Neural progenitor cell (in vitro differentiated cells): ENCODE results near the gene HDAC4. TPM values are rescaled to one million over a fixed set of nuclear protein-coding genes. Genes with fewer than 3 reads are reported as not detected.

Source experiments
- DNase-seq: peaks from one replicate; pipeline ENCODE4 v3.0.0-alpha.2; 2016; ENCODE audit warnings: low spot score
- H2AFZ ChIP-seq: fragments of 200-600 bp; sonication (generic); replicated peaks from 2 replicates; pipeline ENCODE4 v1.6.1; 2016; ENCODE audit warnings: antibody characterized with exemption
- H3F3A ChIP-seq: fragments of 200-600 bp; sonication (generic); 2 replicates; pipeline ENCODE4 v1.6.1; 2016; ENCODE audit warnings: antibody characterized with exemption, low read depth
- H3K27ac ChIP-seq: fragments of 200-600 bp; sonication (generic); 2 replicates; pipeline ENCODE4 v1.5.1; 2016; ENCODE audit warnings: mild to moderate bottlenecking
- H3K27me3 ChIP-seq: fragments of 200-600 bp; sonication (generic); 2 replicates; pipeline ENCODE4 v1.6.1; 2016; ENCODE audit warnings: mild to moderate bottlenecking, moderate library complexity
- H3K36me3 ChIP-seq: fragments of 200-600 bp; sonication (generic); 2 replicates; pipeline ENCODE4 v1.5.1; 2016
- H3K4me1 ChIP-seq: fragments of 200-600 bp; sonication (generic); 2 replicates; pipeline ENCODE4 v1.6.1; 2016; ENCODE audit warnings: mixed run types
- H3K4me2 ChIP-seq: fragments of 200-600 bp; sonication (generic); 2 replicates; pipeline ENCODE4 v1.6.1; 2016
- H3K4me3 ChIP-seq: fragments of 200-600 bp; sonication (generic); 2 replicates; pipeline ENCODE4 v1.5.1; 2016
- H3K79me2 ChIP-seq: fragments of 200-600 bp; sonication (generic); 2 replicates; pipeline ENCODE4 v1.6.1; 2016; ENCODE audit warnings: low read depth
- H3K9ac ChIP-seq: fragments of 200-600 bp; sonication (generic); 2 replicates; pipeline ENCODE4 v1.6.1; 2016
- H3K9me3 ChIP-seq: fragments of 200-600 bp; sonication (generic); 2 replicates; pipeline ENCODE4 v1.5.1; 2016; ENCODE audit warnings: low read depth
- H4K20me1 ChIP-seq: fragments of 200-600 bp; sonication (generic); 2 replicates; pipeline ENCODE4 v1.6.1; 2016; ENCODE audit warnings: low read depth
- H3K27ac Mint-ChIP-seq: 3 replicates; pipeline ENCODE4 v1.8.0; 2021; ENCODE audit warnings: mixed read lengths
- H3K27me3 Mint-ChIP-seq: 2 replicates; pipeline ENCODE4 v1.8.0; 2022; ENCODE audit warnings: low read depth, mild to moderate bottlenecking, inconsistent platforms, moderate library complexity, mixed read lengths; ENCODE audit not compliant: insufficient read depth
- H3K36me3 Mint-ChIP-seq: 3 replicates; pipeline ENCODE4 v1.8.0; 2021; ENCODE audit warnings: mixed read lengths
- H3K4me1 Mint-ChIP-seq: 3 replicates; pipeline ENCODE4 v1.8.0; 2021; ENCODE audit warnings: mixed read lengths
- H3K4me3 Mint-ChIP-seq: 3 replicates; pipeline ENCODE4 v1.8.0; 2021; ENCODE audit warnings: mild to moderate bottlenecking, moderate library complexity, mixed read lengths
- H3K9me3 Mint-ChIP-seq: 3 replicates; pipeline ENCODE4 v1.8.0; 2020; ENCODE audit warnings: mixed read lengths
- CTCF ChIP-seq: fragments of 200-600 bp; sonication (generic); IDR thresholded peaks from 2 replicates; pipeline ENCODE4 v1.5.1; 2017; ENCODE audit warnings: antibody characterized with exemption, mild to moderate bottlenecking
- EZH2 ChIP-seq: fragments of 200-600 bp; sonication (generic); IDR thresholded peaks from 2 replicates; pipeline ENCODE4 v1.6.1; 2017; ENCODE audit warnings: antibody characterized with exemption, mild to moderate bottlenecking, moderate library complexity
- EZH2phosphoT487 ChIP-seq: fragments of 200-600 bp; sonication (generic); IDR thresholded peaks from 2 replicates; pipeline ENCODE4 v1.6.1; 2017; ENCODE audit warnings: antibody characterized with exemption
- total RNA-seq: library from RNA; depleted of rRNA; stranded (reverse); fragments of >200 nt; gene quantifications from 2 replicates; pipeline ENCODE4 v1.2.3, GENCODE V29; 2015; ENCODE audit warnings: low replicate concordance

Gene HDAC4
- total RNA-seq, 1 donor from 2014 or later: 36.0 TPM

GRCh38 chr2:239203443-239204135 is 197.2 kb downstream of the HDAC4 start:
- Histone ChIP-seq H3K4me1 (peaks cover 15% of the 10 kb centered on the region), H3K79me2 (peaks cover 45% of the 10 kb centered on the region), H3K36me3 (peaks cover 4% of the 10 kb centered on the region), H3K4me2 (no peak overlapping the region), H2AFZ (no peak overlapping the region), H3K4me3 (no peak overlapping the region), H3F3A (peaks cover under 1% of the 10 kb centered on the region), H3K9me3 (no peaks in the 10 kb centered on the region), H3K27ac (no peak overlapping the region), H3K9ac (no peak overlapping the region), H3K27me3 (no peaks in the 10 kb centered on the region), H4K20me1 (peaks cover 57% of the 10 kb centered on the region)
- no peak overlapping the region for H3K4me3 Mint-ChIP-seq
- H3K36me3 Mint-ChIP-seq: peaks cover 5% of the 10 kb centered on the region
- peak overlapping the region; percentile 96 for H3K27ac Mint-ChIP-seq
- no peak for TF ChIP-seq CTCF
- no peak for TF ChIP-seq EZH2phosphoT487
- TF ChIP-seq EZH2: no peak
- H3K4me1 Mint-ChIP-seq: peaks cover 44% of the 10 kb centered on the region
- no peaks in the 10 kb centered on the region for H3K9me3 Mint-ChIP-seq
- peaks cover 2% of the 10 kb centered on the region for H3K27me3 Mint-ChIP-seq
- no peak for DNase-seq

- H3K4me2 ChIP-seq: no peak overlapping the region
- Mint-ChIP-seq H3K36me3 (peaks cover 6% of the 10 kb centered on the region), H3K27me3 (peaks cover 2% of the 10 kb centered on the region), H3K9me3 (no peaks in the 10 kb centered on the region), H3K4me3 (no peak overlapping the region), H3K27ac (peak overlapping the region; percentile 76), H3K4me1 (peaks cover 39% of the 10 kb centered on the region)
- H3F3A ChIP-seq: no peaks in the 10 kb centered on the region
- H3K4me3 ChIP-seq: no peak overlapping the region
- H3K27me3 ChIP-seq: no peaks in the 10 kb centered on the region
- peaks cover 57% of the 10 kb centered on the region for H4K20me1 ChIP-seq
- H2AFZ ChIP-seq: no peak overlapping the region
- no peak for DNase-seq
- H3K4me1 ChIP-seq: peaks cover 11% of the 10 kb centered on the region
- H3K9ac ChIP-seq: no peak overlapping the region
- H3K79me2 ChIP-seq: peaks cover 40% of the 10 kb centered on the region
- no peak for TF ChIP-seq CTCF
- TF ChIP-seq EZH2: no peak
- TF ChIP-seq EZH2phosphoT487: no peak
- no peak overlapping the region for H3K27ac ChIP-seq
- no peaks in the 10 kb centered on the region for H3K9me3 ChIP-seq
- peaks cover 4% of the 10 kb centered on the region for H3K36me3 ChIP-seq
Measured at GRCh38 chr2:239202836-239203235, 198.0 kb downstream of the HDAC4 start.

DNA sequence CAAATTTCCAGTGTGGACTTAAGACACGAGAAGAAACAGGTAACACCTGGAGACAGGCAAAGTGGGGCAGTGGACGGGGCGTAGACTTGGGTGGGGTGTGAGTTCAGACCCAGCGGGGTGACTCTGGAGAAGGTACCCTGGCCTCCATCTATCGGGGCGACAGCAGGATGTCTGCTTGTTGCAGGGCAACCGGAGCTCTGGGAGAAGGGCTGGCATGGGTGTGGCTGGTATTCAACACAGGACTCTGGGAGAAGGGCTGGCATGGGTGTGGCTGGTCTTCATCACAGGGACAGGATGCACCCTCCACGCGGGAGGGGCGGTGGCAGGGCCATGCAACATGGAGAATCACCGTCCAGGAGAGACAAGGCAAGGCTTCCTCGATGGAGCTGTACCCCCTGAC is 198.5 kb downstream of the HDAC4 start:
- Histone ChIP-seq H3K27ac (no peak overlapping the region), H2AFZ (no peak overlapping the region), H3K27me3 (no peaks in the 10 kb centered on the region), H3K9ac (no peak overlapping the region), H3K4me2 (no peak overlapping the region), H3K9me3 (no peaks in the 10 kb centered on the region), H3K36me3 (peaks cover 2% of the 10 kb centered on the region), H3K79me2 (peaks cover 35% of the 10 kb centered on the region), H3F3A (no peaks in the 10 kb centered on the region), H3K4me1 (peaks cover 11% of the 10 kb centered on the region), H3K4me3 (no peak overlapping the region), H4K20me1 (peaks cover 55% of the 10 kb centered on the region)
- DNase-seq: no peak
- Mint-ChIP-seq H3K27me3 (peaks cover 2% of the 10 kb centered on the region), H3K4me1 (peaks cover 38% of the 10 kb centered on the region), H3K36me3 (peaks cover 9% of the 10 kb centered on the region), H3K27ac (peak overlapping the region; percentile 76), H3K4me3 (no peak overlapping the region), H3K9me3 (no peaks in the 10 kb centered on the region)
- TF ChIP-seq EZH2phosphoT487 (no peak), CTCF (no peak), EZH2 (no peak)
